Stimulated activated CD4-positive, alpha-beta T cell treated with anti-CD3 and anti-CD28 coated beads, Interleukin-2, amount 100 ng/mL, for 48 hours (primary cell): ENCODE results near the gene DHH.
"Not testable (repeated sequence)": the region's sequence is repeated elsewhere in the genome, so short reads cannot be mapped to it uniquely, and the experiment has no call there.

Source experiments
- DNase-seq, 2 donors: peaks; one replicate each; pipeline ENCODE4 v3.0.0-alpha.2; 2020

Gene DHH

DNA sequence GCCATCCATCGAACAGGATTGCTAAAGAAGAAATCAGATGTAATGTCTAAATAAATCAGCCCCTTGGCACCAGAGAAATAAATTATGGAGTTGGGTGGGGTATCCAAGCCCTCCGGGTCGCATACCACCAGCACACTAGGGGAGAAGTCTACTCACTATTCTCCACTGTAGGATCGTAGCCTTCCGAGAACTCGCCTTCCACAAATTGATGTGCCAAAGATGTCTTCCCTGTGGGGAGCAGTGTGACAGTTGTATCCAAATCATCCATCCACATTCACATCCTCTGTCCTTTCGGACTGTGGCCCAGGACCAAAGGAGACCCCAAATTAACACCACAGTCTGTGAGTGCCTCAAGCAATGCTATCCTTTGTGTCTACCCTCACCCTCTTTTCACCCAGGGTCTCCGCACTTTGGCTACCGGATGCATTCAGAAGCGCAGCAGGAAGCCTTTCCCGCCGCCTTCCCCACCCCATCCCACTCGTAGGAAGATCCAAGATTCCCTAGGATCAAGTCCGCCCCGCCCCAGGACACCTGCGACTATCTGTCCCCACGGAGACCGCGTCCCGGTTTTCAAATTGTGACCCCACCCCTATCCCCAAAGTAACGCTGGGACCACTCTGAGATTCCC, 25.6 kb downstream of the DHH start:
- no peak for DNase-seq

DNA sequence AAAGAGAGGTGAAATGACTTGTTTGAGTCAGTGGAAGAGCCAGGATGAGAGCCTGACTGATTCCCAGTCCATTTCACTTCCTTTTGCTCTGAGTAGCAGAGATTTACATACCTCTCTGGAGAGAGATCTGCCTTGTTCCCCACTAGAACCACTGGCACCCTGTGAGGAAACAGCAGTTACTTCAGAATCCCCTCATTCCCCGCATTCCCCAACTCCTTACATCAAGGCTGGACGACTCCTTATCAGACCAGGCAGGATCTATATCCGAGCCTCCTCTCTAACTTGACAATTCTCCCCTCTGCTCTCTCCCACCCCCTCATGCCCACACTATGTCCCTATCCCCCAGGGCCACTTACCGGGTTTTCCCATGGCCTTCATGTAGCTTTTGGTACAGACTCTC, 28.5 kb downstream of the DHH start:
- no peak for DNase-seq

DNA sequence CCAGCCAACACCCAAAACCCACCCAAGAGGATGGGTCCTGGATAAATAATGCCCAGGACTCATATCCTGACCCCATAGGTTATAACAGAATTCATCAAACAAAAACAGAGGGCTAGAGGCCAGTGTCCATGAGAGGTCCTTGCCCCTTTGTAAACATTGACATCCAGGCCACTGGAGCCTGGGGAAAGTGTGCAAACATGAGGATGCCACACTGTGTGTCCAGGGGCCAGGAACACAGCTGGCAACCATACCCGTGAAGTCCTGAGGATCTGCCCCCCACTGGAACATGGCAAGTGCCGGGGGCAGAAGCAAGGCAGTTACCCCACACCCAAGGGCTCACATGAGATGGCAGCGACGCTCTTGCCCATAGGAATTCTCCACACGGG, 29.8 kb downstream of the DHH start:
- DNase-seq = no peak

DNA sequence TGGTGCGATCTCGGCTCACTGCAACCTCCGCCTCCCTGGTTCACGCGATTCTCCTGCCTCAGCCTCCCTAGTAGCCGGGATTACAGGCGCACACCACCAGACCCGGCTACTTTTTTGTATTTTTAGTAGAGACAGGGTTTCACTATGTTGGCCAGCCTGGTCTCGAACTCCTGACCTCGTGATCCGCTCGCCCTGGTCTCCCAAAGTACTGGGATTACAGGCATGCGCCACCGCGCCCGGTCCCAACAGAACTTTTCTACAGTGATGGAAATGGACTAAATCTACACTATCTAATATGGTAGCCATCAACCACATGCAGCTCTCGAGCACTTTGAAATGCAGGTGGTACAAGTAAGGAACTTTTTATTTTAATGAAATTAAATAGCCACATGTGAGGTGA, 32.7 kb downstream of the DHH start:
- not testable (repeated sequence) for DNase-seq

DNA sequence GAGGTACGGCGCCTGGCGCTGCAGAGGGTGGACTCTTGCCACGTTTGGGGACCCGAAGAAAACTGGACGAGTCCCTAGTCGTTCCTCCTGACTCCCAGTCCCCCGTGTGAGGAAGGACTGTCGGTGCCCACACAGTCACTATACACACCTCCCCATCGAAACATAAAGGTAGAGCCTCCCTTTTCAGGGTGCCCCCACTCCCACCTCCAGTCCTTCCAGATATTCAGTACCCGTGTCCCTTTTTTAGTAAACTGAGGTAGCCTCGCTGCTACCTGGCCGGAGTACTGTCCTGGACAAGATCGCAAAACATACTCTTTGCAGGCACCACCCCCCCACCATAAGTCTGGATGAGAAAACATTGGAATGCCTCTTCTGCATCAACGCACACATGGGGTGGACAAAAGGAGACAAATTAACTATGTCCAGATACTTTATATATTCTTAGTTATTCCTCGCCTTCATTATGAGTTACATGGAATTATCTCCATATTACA, 33.4 kb downstream of the DHH start:
- DNase-seq = no peak

DNA sequence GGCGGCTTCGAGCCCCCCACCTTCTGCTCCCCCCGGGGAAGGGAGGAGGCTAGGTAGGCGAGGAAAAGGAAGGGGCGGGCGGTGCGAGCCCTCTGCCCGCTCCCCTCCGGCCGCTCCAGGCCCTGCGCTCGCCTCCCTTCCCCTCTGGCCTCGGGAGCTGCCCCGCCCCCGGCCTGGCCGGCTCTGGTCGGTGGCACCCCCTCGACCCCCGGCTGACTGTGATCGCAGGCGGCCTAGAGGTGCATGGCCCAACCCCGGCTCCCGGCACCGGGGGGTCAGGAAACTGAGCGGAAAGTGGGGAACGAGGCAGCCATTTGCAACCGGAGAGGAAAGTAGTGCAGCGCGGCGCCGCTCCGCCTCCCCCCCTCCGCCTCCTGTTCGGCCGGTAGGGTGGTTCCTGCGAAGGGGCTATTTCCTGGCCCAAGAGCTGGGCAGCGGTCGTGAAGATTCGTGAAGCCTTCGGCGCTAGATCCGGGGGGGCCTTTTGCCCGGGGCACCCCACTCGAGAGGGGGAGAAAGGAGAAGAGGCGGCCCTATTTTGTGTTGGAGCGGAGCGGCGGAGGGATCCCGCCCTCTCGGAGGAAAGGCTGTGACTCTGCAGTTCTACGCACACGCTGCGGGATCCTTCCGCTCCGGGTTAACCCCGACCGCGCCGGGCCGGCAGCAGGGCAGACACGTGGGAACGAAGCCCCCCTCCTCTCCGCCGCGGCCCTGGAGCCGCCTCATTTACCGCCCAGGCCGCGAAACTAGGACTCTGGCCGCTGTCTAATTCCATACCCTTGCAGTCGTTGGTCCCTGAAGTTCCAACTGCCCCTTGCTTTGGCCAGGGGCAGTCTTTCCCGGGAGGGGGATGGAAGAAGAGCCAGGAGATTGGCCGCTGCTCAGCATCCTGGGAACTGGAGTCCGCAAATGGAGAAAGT, 34.1 kb downstream of the DHH start, which contains the start of gene KMT2D:
TSS of gene KMT2D (minus strand) at position 558 of the 920 bp plus-strand sequence. CDS start 5,470 bp downstream, outside the sequence.
- DNase-seq = peak; percentile 82 to 86

DNA sequence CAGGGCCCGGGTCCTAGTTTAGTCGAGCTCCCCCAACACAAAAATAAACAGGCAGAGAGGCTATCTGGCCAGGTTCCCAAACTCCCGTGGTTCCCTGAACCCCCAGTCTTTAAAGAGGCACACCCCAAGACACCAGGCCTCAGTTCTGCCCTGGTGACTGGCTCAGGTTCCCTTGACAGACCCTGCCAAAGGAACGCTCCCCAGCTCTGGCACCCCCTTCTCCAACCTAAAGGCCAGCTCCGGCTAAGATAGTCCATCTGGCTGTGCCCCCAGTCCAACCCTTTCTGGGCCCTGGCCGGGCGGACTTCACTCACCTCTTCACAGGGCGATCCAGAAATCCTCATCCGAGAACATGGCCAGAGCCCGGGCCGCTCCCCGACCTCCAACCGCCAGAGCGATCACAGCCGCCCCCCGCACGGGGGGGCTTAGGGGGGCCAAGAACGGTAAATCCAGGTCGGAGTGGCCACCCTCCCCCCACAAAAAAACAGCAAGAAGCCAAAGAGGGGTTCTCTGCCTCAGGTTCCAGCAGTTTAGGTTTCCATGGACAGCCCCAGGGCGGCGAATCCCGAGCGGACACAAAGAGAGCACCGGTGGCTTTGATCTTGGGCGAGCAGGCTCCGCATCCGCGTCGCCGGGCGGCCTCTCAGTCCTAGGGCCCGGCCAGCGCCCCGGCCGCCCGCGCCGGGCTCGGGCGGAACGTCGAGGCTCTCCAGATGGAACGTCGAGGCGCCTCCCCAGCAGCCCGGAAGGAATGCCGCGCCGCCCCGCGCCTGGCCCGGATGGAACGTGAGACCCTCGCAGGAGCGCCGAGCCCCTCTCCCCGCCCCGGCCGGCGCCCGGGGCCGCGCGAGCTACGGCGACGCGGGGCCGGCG, 35.1 kb downstream of the DHH start:
- peak in 1 of 2 donors; percentile 13 for DNase-seq

DNA sequence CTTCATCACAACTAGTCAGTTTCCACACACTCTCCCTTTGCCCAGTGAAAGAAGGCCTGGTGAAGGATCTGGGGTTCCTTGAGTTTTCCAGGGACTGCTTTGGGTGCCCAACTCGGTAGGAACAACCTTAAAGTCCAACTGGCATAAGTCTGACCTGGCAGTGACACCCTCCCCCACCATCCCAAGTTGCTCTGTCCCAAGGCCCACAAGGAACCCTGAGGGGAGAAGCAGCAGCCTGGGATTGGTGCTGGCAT, 35.6 kb downstream of the DHH start:
- no peak for DNase-seq

DNA sequence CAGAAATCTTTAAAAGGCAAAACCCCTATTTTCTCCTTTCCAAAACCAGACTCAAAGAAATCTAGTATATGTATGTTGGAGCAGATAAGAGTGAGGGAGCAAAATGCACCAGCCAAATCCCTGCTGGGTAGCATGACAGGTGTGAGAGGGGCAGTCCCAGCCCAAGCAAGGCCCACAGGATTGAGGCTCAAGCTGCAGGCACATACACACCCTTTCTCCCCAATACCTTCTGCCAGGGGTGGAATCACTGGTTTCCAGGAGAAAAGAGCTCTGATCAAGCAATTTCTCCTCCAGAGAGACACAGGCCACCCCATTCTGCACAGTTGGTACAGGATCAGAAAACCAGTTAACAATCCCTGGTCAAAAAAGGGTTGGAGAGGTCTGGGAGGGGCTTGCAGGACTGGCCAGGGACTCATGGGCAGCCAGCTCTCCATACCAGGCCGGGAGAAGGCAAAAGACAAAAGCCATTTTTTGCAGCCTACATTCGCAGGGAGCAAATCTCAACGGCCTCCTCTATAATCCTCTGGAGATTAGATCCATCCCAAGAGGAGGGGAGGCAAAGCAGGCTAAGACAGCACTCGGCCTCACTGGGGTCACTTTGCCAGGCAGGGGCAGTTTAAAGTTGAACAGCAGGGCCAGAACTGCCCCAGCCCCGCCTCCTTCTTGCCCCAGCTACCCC, 36.1 kb downstream of the DHH start:
- DNase-seq = no peak

DNA sequence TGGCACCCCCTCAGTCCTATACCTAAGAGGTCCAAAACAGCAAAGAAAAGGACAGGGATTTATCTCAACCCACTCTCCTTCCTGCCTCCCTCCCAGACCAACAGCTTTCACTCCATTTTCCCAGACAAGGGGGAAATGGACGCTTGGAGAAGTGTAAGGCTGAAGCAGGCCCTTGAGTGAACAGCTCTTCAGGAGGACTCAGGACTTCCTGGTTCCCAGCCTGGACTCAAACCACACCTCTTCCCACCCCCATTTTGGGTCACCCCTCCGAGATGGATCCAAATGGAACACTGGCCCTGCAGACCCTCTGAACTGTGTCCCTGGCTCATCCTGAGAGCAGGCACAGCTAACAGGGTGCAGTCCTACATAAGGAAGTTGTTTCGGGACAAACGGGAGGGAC, 36.7 kb downstream of the DHH start:
- DNase-seq = no peak

DNA sequence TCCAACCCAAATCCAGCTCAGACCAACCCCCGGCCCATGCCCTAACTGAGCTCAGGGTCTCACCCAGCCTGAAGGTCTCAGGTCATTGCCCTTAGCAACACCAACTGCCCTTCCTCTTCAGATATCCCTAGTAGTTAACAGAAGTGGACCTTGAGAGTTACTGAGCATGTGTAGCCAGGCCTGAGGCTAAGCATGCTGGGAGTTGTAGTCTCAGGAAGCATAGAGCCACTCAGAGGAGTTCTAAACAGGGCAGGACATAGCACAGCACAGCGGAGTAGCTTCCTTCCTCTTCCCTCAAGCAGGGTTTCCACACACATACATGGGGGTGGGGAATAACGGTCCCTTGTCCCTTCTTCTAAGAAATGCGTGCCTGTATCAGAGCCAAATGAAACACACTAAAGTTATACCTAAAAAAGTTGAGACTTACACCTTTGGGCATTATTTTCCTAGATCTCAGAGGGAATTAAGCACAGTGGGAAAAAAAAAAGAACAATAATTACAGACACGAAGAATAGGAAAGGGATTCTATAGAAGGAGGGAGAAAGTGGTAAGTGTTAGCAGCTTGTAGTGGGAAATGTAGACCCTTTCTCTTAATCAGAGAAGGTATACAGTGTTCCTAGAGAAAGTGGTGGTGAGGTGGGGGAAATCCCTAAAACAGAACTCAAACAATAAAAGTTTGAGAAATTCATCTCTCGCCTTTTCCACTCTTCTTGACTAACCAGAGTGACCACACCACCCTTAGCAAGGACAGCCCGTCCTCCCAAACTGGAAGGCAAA, 38.4 kb downstream of the DHH start:
- DNase-seq = peak in 1 of 2 donors; percentile 30

DNA sequence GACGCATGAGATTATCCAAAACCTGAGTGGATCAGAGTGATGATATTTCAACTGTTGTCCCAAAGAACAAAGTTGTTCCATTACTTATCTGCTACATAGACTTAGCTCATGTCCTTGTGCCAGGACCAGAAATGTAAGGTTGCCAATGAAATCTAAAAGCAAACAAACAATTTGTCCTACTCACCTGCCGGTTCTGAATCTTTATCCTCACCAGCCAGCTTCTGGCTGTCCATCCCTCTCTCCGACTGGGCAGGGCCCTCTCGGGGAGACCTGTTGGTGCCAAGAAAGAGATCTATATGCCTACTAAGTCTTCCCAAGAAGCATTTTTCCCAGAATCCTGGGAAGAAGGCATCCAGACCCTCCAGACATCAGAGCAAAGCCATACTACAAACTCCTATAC, 39.5 kb downstream of the DHH start:
- DNase-seq = no peak

DNA sequence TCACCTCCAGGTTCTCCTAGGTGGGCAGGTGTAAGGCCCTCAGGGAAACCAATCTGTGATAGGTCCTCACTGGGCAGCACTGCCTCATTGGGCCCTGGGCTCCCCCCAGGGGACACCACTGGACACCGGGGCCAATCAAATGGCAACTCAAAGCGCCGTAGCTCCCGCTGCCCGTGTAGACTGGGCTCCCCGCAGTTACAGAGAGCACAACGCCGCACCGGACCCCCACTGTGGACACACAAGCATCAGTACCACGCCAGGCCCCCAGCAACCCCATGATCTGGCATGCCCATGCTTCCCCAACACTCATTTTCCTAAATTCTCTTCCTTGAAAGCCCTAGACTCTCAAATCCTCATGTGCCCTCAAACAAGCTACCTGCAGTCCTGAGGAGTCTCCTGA, 40.1 kb downstream of the DHH start:
- no peak for DNase-seq

DNA sequence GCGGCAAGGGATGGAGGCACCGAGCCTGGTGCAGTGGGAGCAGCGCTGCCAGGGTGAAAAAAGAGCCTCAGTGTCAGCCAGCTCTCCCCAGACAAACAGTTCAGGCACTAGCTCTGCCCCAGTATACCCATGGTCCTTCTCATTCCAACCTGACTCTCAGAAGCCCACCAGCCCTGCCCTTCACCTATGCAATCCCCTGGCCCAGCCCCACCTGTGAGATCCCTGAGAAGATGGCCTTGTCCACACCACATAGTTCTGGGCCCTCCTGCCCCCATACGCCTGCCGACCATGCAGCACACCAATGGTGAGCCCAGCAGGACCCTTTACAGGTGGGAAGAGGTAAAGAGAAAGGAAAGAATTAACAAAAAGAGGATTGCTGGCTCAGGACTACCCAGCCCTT, 40.5 kb downstream of the DHH start:
- no peak for DNase-seq

DNA sequence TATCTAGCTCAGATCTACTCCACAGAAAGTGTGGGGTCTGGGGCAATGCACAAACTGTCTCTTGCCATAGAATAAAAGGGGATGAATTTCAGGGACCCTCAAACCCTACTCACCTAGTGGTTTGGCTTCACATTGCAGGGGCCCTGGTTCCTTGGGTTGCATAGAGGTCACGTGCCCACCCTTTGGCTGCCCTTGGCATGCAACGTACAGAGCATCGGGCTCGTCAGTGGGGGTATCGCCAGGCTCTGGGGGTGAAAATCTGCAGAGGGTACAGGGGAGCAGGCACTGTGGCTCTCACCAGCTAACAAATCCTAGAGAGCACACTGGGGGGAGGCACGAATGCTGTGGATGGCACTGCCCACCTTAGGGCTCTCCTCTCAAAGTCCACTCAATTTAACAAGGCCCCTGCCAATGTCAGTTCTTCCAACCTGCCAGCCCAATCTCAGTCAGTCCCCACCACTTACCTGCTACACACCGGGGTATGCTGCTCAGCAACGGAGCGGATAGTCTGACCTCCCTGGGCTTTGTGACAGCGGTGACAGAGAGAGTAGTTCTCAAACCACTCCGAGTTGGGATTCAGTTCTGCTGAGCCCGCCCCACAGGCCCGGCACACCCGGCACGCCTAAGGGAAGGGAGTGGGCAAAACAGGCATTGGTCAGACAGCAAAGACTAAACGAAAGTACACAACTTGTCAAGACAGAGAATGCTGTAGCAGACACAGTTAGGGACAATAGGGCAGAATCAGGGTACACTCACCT, 42.0 kb downstream of the DHH start:
- DNase-seq = no peak

DNA sequence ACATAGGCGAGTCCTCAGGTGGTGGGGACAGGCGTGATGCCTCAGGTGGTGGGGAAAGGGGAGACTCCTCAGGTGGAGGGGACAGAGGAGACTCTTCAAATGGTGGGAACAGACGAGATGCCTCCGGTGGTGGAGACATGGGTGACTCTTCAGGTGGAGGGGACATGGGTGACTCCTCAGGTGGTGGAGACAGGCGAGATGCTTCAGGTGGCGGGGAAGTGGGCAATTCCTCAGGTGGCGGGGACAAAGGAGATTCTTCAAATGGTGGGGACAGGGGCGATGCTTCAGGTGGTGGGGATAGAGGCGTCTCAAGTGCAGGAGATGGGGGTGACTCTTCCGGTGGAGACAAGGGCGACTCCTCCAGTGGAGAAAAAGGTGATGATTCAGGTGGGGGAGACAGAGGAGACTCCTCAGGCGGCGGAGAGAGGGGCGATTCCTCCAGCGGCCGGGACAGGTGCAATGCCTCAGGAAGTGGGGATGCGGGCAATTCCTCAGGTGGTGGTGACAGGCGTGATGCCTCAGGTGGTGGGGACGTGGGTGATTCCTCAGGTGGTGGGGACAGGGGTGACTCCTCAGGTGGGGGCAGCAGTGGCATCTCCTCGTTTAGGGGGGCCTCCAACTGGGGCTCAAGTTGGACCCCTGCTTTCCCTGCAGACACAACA, 42.7 kb downstream of the DHH start:
- DNase-seq = no peak

DNA sequence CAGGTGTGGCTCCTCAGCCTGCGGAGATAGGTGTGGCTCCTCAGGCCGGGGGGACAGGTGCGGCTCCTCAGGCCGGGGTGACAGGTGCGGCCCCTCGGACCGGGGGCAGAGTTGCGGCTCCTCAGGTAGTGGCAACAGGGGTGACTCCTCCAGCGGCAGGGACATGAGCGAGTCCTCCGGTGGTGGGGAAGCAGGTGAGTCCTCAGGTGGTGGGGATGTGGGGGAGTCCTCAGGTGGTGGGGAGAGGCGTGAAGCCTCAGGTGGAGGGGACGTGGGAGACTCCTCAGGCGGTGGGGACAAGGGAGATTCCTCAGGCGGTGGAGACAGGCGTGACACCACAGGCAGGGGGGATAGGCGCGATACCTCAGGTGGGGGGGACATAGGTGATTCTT, 43.2 kb downstream of the DHH start:
- no peak for DNase-seq

DNA sequence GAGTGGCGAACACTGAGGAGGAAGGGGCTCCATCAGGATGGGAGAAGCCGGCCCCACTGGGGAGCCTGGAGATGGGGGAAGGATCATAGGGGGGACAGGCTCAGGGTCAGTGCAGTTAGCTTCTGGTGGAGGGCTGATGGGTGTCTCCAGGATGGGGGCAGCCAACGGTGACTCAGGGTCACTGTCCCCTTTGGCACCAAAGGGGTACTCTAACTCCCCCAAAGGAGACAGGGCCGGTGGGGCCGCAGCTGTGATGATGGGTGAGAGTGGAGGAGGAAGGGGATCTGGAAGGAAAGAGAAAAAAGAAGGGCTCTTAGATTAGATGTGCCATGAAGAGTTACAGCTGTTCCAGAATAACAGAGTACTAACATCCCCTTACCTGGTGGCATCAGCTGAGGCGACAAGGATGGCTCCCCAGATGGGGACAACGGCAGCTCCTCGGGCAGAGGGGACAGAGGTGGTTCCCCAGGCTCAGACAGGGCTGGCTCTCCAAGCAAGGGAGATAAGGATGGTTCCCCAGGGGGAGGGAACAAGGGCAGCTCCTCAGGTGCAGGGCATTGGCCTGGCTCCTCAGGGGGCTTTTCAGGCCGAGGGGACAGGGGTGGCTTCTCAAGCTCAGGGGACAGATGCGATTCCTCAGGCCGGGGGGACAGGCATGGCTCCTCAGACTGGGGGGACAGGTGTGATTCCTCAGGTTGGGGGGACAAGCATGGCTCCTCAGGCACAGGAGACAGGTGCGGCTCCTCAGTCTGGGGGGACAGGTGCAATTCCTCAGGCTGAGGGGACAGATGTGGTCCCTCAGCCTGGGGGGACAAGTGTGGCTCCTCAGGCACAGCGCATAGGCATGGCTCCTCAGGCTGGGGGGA, 43.9 kb downstream of the DHH start:
- no peak for DNase-seq

DNA sequence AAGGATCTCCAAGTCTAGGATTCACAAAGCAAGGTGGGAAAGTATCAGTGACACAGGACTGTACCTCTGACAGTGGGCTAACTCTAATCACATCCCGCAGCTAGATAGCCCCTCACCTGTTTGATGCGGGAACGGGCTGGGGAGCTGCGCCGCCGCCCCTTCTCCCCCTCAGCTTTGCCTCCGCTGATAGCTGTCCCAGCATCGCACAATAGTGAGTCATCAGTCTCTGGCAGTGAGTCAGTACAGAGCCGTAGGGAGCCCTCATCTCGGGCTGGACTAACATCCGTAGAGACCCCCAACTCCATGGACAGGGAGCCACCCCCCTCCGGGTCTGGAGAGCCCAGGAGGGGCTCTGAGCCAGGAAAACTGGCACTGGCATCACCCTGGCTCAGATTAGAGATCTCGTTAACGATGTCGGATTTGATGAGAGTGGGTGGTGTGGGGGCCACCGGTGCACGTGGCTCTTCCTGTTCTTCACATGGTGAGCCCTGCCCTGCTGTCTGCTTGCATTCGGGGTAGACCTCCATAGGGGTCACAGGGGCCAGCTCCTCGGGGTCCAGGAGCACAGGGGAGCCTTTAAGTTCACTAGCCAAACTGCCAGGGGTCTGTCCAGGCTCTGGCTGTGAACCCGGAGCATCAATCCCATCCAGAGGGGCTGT, 44.9 kb downstream of the DHH start:
- DNase-seq = no peak
